HTERT RPE-1 (cell line): ENCODE results near the gene ZFP2.

ENCODE experiments used
- in situ Hi-C: fragments of 300-500 bp; cut with MboI; formaldehyde crosslinking; loops from 4 replicates; pipeline ENCODE4 v1.14.3; 2020; ENCODE audit warnings: low sequenced_read_pairs

Gene ZFP2

GRCh38 chr5:178965465-178966055 is 69.8 kb downstream of the ZFP2 start:
- in situ Hi-C loops: no loop called here

GRCh38 chr5:178981381-178981780 is 85.7 kb downstream of the ZFP2 start:
- in situ Hi-C loops: no loop called here
